Endodermal cell (in vitro differentiated cells): ENCODE measurements around the gene LTBP1. TPM values are rescaled to one million over a fixed set of nuclear protein-coding genes. Genes with fewer than 3 reads are reported as not detected.

Experiments used
- DNase-seq: peaks from one replicate; pipeline ENCODE4 v3.0.0-alpha.2; 2017
- H3K27ac ChIP-seq: 2 replicates; pipeline ENCODE4 v1.5.1; 2013; ENCODE audit warnings: mild to moderate bottlenecking, low read depth, low read length, moderate library complexity
- H3K27me3 ChIP-seq: 2 replicates; pipeline ENCODE4 v1.6.1; 2013; ENCODE audit warnings: mild to moderate bottlenecking, low read length, moderate library complexity; ENCODE audit not compliant: insufficient read depth, control insufficient read depth, poor library complexity, severe bottlenecking
- H3K36me3 ChIP-seq: 2 replicates; pipeline ENCODE4 v1.7.0; 2013; ENCODE audit warnings: mild to moderate bottlenecking, low read length, moderate library complexity; ENCODE audit not compliant: control insufficient read depth, insufficient read depth
- H3K4me1 ChIP-seq: one replicate; pipeline ENCODE4 v1.7.0; 2013; ENCODE audit warnings: low read length; ENCODE audit not compliant: control insufficient read depth, insufficient read depth
- H3K4me3 ChIP-seq: 2 replicates; pipeline ENCODE4 v1.5.1; 2013; ENCODE audit warnings: mild to moderate bottlenecking, low read length, moderate library complexity
- H3K9ac ChIP-seq: 2 replicates; pipeline ENCODE4 v1.6.1; 2013; ENCODE audit warnings: mild to moderate bottlenecking, low read length, moderate library complexity; ENCODE audit not compliant: poor library complexity, severe bottlenecking; ENCODE audit errors: extremely low read depth
- H3K9me3 ChIP-seq: 2 replicates; pipeline ENCODE4 v1.6.1; 2013; ENCODE audit warnings: mild to moderate bottlenecking, low read length, moderate library complexity; ENCODE audit not compliant: control insufficient read depth
- H3K27ac Mint-ChIP-seq: 2 replicates; pipeline ENCODE4 v1.8.0; 2020; ENCODE audit warnings: mixed read lengths
- H3K27me3 Mint-ChIP-seq: 2 replicates; pipeline ENCODE4 v1.8.0; 2021; ENCODE audit warnings: mild to moderate bottlenecking, mixed read lengths; ENCODE audit not compliant: insufficient read depth
- H3K36me3 Mint-ChIP-seq: 2 replicates; pipeline ENCODE4 v1.8.0; 2020; ENCODE audit warnings: low read depth, mixed read lengths
- H3K4me1 Mint-ChIP-seq: 2 replicates; pipeline ENCODE4 v1.8.0; 2020; ENCODE audit warnings: mixed read lengths
- H3K4me3 Mint-ChIP-seq: 2 replicates; pipeline ENCODE4 v1.8.0; 2020; ENCODE audit warnings: mild to moderate bottlenecking, moderate library complexity, mixed read lengths
- H3K9me3 Mint-ChIP-seq: 2 replicates; pipeline ENCODE4 v1.8.0; 2020; ENCODE audit warnings: mild to moderate bottlenecking, mixed read lengths
- CTCF ChIP-seq: fragments of 200-600 bp; sonication (generic); conservative IDR thresholded peaks from 2 replicates; pipeline ENCODE4 v1.5.0; 2021; ENCODE audit warnings: antibody characterized with exemption, mild to moderate bottlenecking
- WGBS, 2 experiments: methylation state at CpG; one replicate each; pipeline versions ENCODE4 v1.1.5 to v1.1.7; 2013; ENCODE audit warnings: missing lambda C conversion rate in 2 of 2, mixed read lengths in 1 of 2; ENCODE audit not compliant: insufficient coverage in 1 of 2, insufficient read length in 1 of 2; 5-methylcytosine and 5-hydroxymethylcytosine counted together
- total RNA-seq, 2 donors: library from RNA; stranded (reverse); fragmentation: NEBNext Ultra II Directional in 1 of 2; extraction: Animal tissue kit (Norgen Biotek cat#: 25700) in 1 of 2; gene quantifications; 2 replicates in 1 of 2; 3 replicates in 1 of 2; pipeline ENCODE4 v1.2.1, GENCODE V29; 2021

The LTBP1 gene
- total RNA-seq, 2 donors from 2014 or later = 43.2 to 43.4 TPM

DNA sequence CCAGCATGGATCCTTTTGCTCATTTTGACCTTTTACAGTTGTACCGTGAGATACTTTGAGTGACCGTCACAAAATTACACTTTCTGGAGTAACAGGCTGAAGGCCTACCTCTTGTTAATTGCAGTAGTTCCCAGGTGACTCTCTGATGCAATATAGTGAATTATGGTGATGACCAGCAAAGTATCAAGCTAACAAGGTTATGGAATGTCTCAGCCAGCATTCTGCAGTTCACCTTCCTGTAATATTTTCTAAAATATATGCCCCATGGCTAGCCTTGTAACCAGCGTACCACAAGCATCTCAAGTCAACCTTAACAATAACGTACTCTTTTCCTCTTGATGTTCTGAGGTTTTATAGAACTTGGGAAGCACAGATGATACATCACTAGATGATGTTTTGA lies 234.7 kb downstream of the LTBP1 start:
- no peak for DNase-seq
- Histone ChIP-seq H3K36me3 (no peaks in the 10 kb centered on the region), H3K9me3 (peaks cover 7% of the 10 kb centered on the region), H3K9ac (no peak overlapping the region), H3K27ac (no peak overlapping the region), H3K4me1 (no peaks in the 10 kb centered on the region), H3K27me3 (peaks cover 11% of the 10 kb centered on the region), H3K4me3 (no peak overlapping the region)
- Mint-ChIP-seq H3K27me3 (no peaks in the 10 kb centered on the region), H3K27ac (no peak overlapping the region), H3K4me3 (no peak overlapping the region), H3K36me3 (no peaks in the 10 kb centered on the region), H3K4me1 (no peaks in the 10 kb centered on the region), H3K9me3 (no peaks in the 10 kb centered on the region)
- no peak for TF ChIP-seq CTCF
- 83 to 86% methylated on average over 4 of the region's 4 CpGs for WGBS, 2 experiments

GRCh38 chr2:33184041-33184440 lies 237.3 kb downstream of the LTBP1 start:
- TF ChIP-seq CTCF = no peak
- Histone ChIP-seq H3K27me3 (peaks cover 21% of the 10 kb centered on the region), H3K4me1 (no peaks in the 10 kb centered on the region), H3K9ac (no peak overlapping the region), H3K36me3 (peaks cover 6% of the 10 kb centered on the region), H3K27ac (no peak overlapping the region), H3K4me3 (no peak overlapping the region), H3K9me3 (peaks cover 7% of the 10 kb centered on the region)
- no peak overlapping the region for H3K27ac Mint-ChIP-seq
- H3K4me1 Mint-ChIP-seq = no peaks in the 10 kb centered on the region
- H3K4me3 Mint-ChIP-seq = no peak overlapping the region
- WGBS, 2 experiments = 75 to 84% methylated on average over 3 of the region's 3 CpGs
- DNase-seq = no peak
- H3K27me3 Mint-ChIP-seq = no peaks in the 10 kb centered on the region
- no peaks in the 10 kb centered on the region for H3K9me3 Mint-ChIP-seq
- H3K36me3 Mint-ChIP-seq = peaks cover 5% of the 10 kb centered on the region

- Histone ChIP-seq H3K4me3 (no peak overlapping the region), H3K36me3 (peaks cover 6% of the 10 kb centered on the region), H3K9me3 (peaks cover 7% of the 10 kb centered on the region), H3K9ac (no peak overlapping the region), H3K27ac (no peak overlapping the region), H3K27me3 (peaks cover 33% of the 10 kb centered on the region), H3K4me1 (peaks cover 3% of the 10 kb centered on the region)
- no peak overlapping the region for H3K27ac Mint-ChIP-seq
- 73 to 88% methylated on average over 4 to 6 of the region's 6 CpGs for WGBS, 2 experiments
- peaks cover 7% of the 10 kb centered on the region for H3K36me3 Mint-ChIP-seq
- DNase-seq = no peak
- no peaks in the 10 kb centered on the region for H3K9me3 Mint-ChIP-seq
- TF ChIP-seq CTCF = no peak
- H3K4me1 Mint-ChIP-seq = peaks cover 14% of the 10 kb centered on the region
- no peak overlapping the region for H3K4me3 Mint-ChIP-seq
- peaks cover 4% of the 10 kb centered on the region for H3K27me3 Mint-ChIP-seq
These were observed 240.2 kb downstream of the LTBP1 start for GRCh38 chr2:33186937-33187336.
